AG09309 (cell line): ENCODE data around the gene MAFF.
A peak's percentile ranks its signal among the peaks of the same experiment; 100 is the strongest.

Source experiments
- DNase-seq: peaks from one replicate; pipeline ENCODE4 v3.0.0-alpha.2; 2010; ENCODE audit warnings: low read depth
- H3K4me3 ChIP-seq: 2 replicates; pipeline ENCODE4 v1.5.1; 2011; ENCODE audit warnings: mild to moderate bottlenecking, low read depth, low read length, moderate library complexity; ENCODE audit not compliant: control insufficient read depth
- CTCF ChIP-seq: IDR thresholded peaks from 2 replicates; pipeline ENCODE4 v1.5.1; 2011; ENCODE audit warnings: mild to moderate bottlenecking, low read depth, low read length, inconsistent platforms; ENCODE audit not compliant: insufficient read depth, control insufficient read depth; ENCODE audit errors: missing control alignments

Gene MAFF

GRCh38 chr22:38223289-38223960 is 21.6 kb downstream of the MAFF start:
- DNase-seq, result no peak
- no peak overlapping the region for H3K4me3 ChIP-seq
- TF ChIP-seq CTCF, result no peak

GRCh38 chr22:38226853-38227649 is 25.3 kb downstream of the MAFF start:
- TF ChIP-seq CTCF, result no peak
- no peak overlapping the region for H3K4me3 ChIP-seq
- DNase-seq, result no peak

GRCh38 chr22:38228326-38228872 is 26.6 kb downstream of the MAFF start:
- no peak overlapping the region for H3K4me3 ChIP-seq
- TF ChIP-seq CTCF, result no peak
- no peak for DNase-seq

- DNase-seq, result peak; percentile 34
Measured at GRCh38 chr22:38228873-38229740, 27.3 kb downstream of the MAFF start.

GRCh38 chr22:38230108-38230825 is 28.5 kb downstream of the MAFF start:
- peak; percentile 21 for TF ChIP-seq CTCF
- no peak overlapping the region for H3K4me3 ChIP-seq
- no peak for DNase-seq

More at GRCh38 chr22:38228873-38229740, 27.3 kb downstream of the MAFF start:
- TF ChIP-seq CTCF, result no peak
- H3K4me3 ChIP-seq, result no peak overlapping the region
